HepG2 (cell line): ENCODE data around the gene CDK5RAP2.

Source experiments
- ATF7 ChIP-seq, 2 experiments: fragments of 450-650 bp in 1 of 2; sonication (generic) in 1 of 2; formaldehyde crosslinking in 1 of 2; IDR thresholded peaks; 2 replicates each; pipeline versions ENCODE4 v1.4.0 to v1.6.1; 2016 to 2020; ENCODE audit warnings: antibody characterized with exemption in 1 of 2, mild to moderate bottlenecking in 1 of 2, missing genetic modification reagents in 1 of 2
- CC2D1A ChIP-seq: sonication (generic); formaldehyde crosslinking; IDR thresholded peaks from 2 replicates; pipeline ENCODE4 v1.8.1; 2023; ENCODE audit warnings: mild to moderate bottlenecking, missing genetic modification reagents
- CTCF ChIP-seq: sonication (generic); formaldehyde crosslinking; IDR thresholded peaks from 2 replicates; pipeline ENCODE4 v1.5.0; 2020; ENCODE audit warnings: mild to moderate bottlenecking, missing genetic modification reagents, moderate library complexity
- FOSL1 ChIP-seq: sonication (generic); formaldehyde crosslinking; IDR thresholded peaks from 2 replicates; pipeline ENCODE4 v1.9.0; 2021; ENCODE audit warnings: missing genetic modification reagents, borderline replicate concordance
- FOXA1 ChIP-seq, 2 experiments: fragments of 450-650 bp in 1 of 2; sonication (generic) in 1 of 2; formaldehyde crosslinking in 1 of 2; IDR thresholded peaks; 2 replicates each; pipeline versions ENCODE4 v1.4.0 to v1.6.1; 2016 to 2020; ENCODE audit warnings: missing genetic modification reagents in 1 of 2
- TFE3 ChIP-seq: IDR thresholded peaks from 2 replicates; pipeline ENCODE4 v1.6.1; 2016
- ZBTB34 ChIP-seq: sonication (generic); formaldehyde crosslinking; IDR thresholded peaks from 2 replicates; pipeline ENCODE4 v1.8.0; 2022; ENCODE audit warnings: mild to moderate bottlenecking, missing genetic modification reagents
- ZNF780A ChIP-seq: sonication (generic); formaldehyde crosslinking; IDR thresholded peaks from 2 replicates; pipeline ENCODE4 v1.8.0; 2022; ENCODE audit warnings: mild to moderate bottlenecking, missing genetic modification reagents, moderate library complexity
- TF ChIP-seq, protein P1 (sequence below): sonication (generic); formaldehyde crosslinking; IDR thresholded peaks from 2 replicates; pipeline ENCODE4 v1.4.0; 2020; ENCODE audit warnings: missing genetic modification reagents
- TF ChIP-seq, protein P2 (sequence below), 2 experiments: sonication (generic) in 1 of 2; formaldehyde crosslinking in 1 of 2; IDR thresholded peaks; 2 replicates each; pipeline versions ENCODE4 v1.4.0 to v1.6.1; 2018 to 2020; ENCODE audit warnings: missing genetic modification reagents in 2 of 2, borderline replicate concordance in 1 of 2, low read depth in 1 of 2, mild to moderate bottlenecking in 1 of 2, missing biosample characterization in 1 of 2

DNA sequence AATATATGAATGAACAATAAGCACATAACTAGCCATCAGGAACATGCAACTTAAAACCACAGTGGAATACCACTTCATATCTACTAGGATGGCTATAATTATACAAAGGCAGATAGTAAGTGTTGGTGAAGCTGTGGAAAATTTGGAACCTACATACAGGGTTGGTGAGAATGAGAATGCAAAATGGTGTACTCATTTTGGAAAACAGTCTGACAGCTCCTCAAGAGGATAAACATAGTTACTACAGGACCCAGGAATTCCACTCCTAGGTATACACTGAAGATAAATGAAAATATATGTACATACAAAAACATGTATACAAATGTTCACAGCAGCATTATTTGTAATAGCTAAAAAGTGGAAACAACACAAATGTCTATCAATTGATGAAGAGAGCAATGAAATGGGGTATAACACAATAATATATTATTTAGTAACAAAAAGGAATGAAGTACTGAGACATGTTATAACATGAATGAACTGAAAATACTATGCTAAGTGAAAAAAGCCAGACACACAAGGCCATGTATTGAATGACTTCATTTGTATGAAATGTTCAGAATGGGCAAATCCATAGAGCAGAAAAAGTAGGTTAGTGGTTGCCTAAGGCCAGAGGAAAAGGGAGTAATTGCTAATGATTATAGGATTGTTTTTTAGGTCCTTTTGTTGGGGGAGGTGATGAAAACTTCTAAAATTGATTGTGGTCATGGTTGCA, 31.2 kb upstream of the CDK5RAP2 start:
- TF ChIP-seq ATF7 (IDR thresholded peaks at IDR 0.05), result no peak
- TF ChIP-seq ATF7 (CRISPR knock-in tag; IDR thresholded peaks at IDR 0.05), result no peak
- no peak for TF ChIP-seq ZNF780A
- peak; percentile 34 for TF ChIP-seq CTCF (CRISPR knock-in tag)
- TF ChIP-seq, protein P1, sequence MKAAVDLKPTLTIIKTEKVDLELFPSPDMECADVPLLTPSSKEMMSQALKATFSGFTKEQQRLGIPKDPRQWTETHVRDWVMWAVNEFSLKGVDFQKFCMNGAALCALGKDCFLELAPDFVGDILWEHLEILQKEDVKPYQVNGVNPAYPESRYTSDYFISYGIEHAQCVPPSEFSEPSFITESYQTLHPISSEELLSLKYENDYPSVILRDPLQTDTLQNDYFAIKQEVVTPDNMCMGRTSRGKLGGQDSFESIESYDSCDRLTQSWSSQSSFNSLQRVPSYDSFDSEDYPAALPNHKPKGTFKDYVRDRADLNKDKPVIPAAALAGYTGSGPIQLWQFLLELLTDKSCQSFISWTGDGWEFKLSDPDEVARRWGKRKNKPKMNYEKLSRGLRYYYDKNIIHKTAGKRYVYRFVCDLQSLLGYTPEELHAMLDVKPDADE, result no peak
- TF ChIP-seq FOSL1 (CRISPR knock-in tag), result no peak
- no peak for TF ChIP-seq TFE3 (CRISPR knock-in tag)
- TF ChIP-seq CC2D1A (CRISPR knock-in tag), result no peak
- no peak for TF ChIP-seq ZBTB34
- TF ChIP-seq FOXA1 (IDR thresholded peaks at IDR 0.05), result no peak
- TF ChIP-seq FOXA1 (CRISPR knock-in tag; IDR thresholded peaks at IDR 0.05), result no peak
- TF ChIP-seq, protein P2, sequence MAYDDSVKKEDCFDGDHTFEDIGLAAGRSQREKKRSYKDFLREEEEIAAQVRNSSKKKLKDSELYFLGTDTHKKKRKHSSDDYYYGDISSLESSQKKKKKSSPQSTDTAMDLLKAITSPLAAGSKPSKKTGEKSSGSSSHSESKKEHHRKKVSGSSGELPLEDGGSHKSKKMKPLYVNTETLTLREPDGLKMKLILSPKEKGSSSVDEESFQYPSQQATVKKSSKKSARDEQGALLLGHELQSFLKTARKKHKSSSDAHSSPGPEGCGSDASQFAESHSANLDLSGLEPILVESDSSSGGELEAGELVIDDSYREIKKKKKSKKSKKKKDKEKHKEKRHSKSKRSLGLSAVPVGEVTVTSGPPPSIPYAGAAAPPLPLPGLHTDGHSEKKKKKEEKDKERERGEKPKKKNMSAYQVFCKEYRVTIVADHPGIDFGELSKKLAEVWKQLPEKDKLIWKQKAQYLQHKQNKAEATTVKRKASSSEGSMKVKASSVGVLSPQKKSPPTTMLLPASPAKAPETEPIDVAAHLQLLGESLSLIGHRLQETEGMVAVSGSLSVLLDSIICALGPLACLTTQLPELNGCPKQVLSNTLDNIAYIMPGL (CRISPR knock-in tag; IDR thresholded peaks at IDR 0.05; ENCODE audit: borderline replicate concordance in 1 of 2, low read depth in 1 of 2), result no peak
